SU-DHL-6 (cell line): ENCODE data around the gene COG4.

ENCODE experiments used
- H2AFZ ChIP-seq: fragments of 200-600 bp; sonication (generic); 2 replicates; pipeline ENCODE4 v1.6.1; 2014; ENCODE audit warnings: low read depth, mild to moderate bottlenecking, moderate library complexity, mixed read lengths, antibody characterized with exemption, low read length; ENCODE audit not compliant: severe bottlenecking
- H3F3A ChIP-seq: fragments of 200-600 bp; shearing (Covaris generic); 2 replicates; pipeline ENCODE4 v1.6.0; 2016; ENCODE audit warnings: antibody characterized with exemption, mild to moderate bottlenecking; ENCODE audit not compliant: insufficient read depth
- H3K27ac ChIP-seq: fragments of 200-600 bp; sonication (generic); 2 replicates; pipeline ENCODE4 v1.5.1; 2016; ENCODE audit warnings: low read depth, mild to moderate bottlenecking, low read length, moderate library complexity, mixed read lengths
- H3K27me3 ChIP-seq: fragments of 200-600 bp; sonication (generic), shearing (Covaris generic); 2 replicates; pipeline ENCODE4 v1.6.0; 2014; ENCODE audit warnings: mild to moderate bottlenecking, low read length
- H3K36me3 ChIP-seq: fragments of 200-600 bp; sonication (generic); 2 replicates; pipeline ENCODE4 v1.6.1; 2014; ENCODE audit warnings: mild to moderate bottlenecking, low read length, mixed read lengths
- H3K4me2 ChIP-seq: fragments of 300-600, 200-600 bp; shearing (Covaris generic), sonication (generic); 2 replicates; pipeline ENCODE4 v1.6.0; 2014; ENCODE audit warnings: low read length, low read depth, mild to moderate bottlenecking; ENCODE audit not compliant: poor library complexity, severe bottlenecking
- H3K4me3 ChIP-seq: fragments of 200-600 bp; sonication (generic); 2 replicates; pipeline ENCODE4 v1.5.1; 2014; ENCODE audit warnings: antibody characterized with exemption, low read length, mild to moderate bottlenecking, mixed read lengths; ENCODE audit not compliant: insufficient read depth, poor library complexity, severe bottlenecking
- H3K79me2 ChIP-seq: fragments of 200-600 bp; sonication (generic); 2 replicates; pipeline ENCODE4 v1.6.1; 2014; ENCODE audit warnings: mild to moderate bottlenecking, low read length, moderate library complexity; ENCODE audit not compliant: insufficient read depth
- H3K9ac ChIP-seq: fragments of 200-600 bp; sonication (generic); 2 replicates; pipeline ENCODE4 v1.7.0; 2014; ENCODE audit warnings: mild to moderate bottlenecking, low read length
- H3K9me2 ChIP-seq: fragments of 200-600 bp; sonication (generic); replicated peaks from 2 replicates; pipeline ENCODE4 v1.6.1; 2014; ENCODE audit warnings: low read length; ENCODE audit not compliant: insufficient read depth
- H3K9me3 ChIP-seq: fragments of 200-600 bp; sonication (generic); 2 replicates; pipeline ENCODE4 v1.6.1; 2014; ENCODE audit warnings: low read length, mixed read lengths; ENCODE audit not compliant: insufficient read depth
- H4K20me1 ChIP-seq: fragments of 200-600 bp; sonication (generic); 2 replicates; pipeline ENCODE4 v1.6.1; 2014; ENCODE audit warnings: low read depth, mild to moderate bottlenecking, antibody characterized with exemption, low read length, moderate library complexity, mixed read lengths
- EZH2phosphoT487 ChIP-seq: fragments of 200-600 bp; sonication (generic), shearing (Covaris generic); conservative IDR thresholded peaks from 2 replicates; pipeline ENCODE4 v1.6.1; 2018; ENCODE audit warnings: mild to moderate bottlenecking, antibody characterized with exemption, low read length, moderate library complexity, mixed read lengths
- TF ChIP-seq, protein P1 (sequence below): fragments of 200-600 bp; sonication (generic); IDR thresholded peaks from one replicate; pipeline ENCODE4 v1.5.1; 2017; ENCODE audit warnings: antibody characterized with exemption, mild to moderate bottlenecking, low read length, moderate library complexity; ENCODE audit not compliant: insufficient read depth, poor library complexity, severe bottlenecking

COG4 gene

DNA sequence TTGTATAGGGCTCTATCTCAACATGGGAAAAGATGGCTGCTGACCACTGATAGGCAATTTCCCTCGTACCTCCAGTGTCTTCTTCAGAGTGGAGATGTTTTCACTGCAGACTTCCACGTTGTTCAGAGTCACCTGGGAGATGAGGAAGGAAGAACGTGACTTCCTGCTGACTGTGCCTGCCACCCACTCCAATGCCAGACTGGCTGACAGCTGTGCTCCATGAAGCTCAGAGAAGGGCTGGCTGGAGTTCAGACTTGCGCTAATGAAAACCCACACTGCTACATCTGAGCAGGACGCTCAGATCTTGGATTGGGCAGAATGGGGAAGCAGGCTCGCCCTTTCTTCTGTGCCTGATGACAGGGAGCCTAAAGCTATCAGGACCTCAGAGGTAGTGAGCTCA is 33.1 kb downstream of the COG4 start:
- Histone ChIP-seq H3K4me3 (no peak overlapping the region), H3K36me3 (no peaks in the 10 kb centered on the region), H3K9me3 (no peaks in the 10 kb centered on the region), H3K27ac (no peak overlapping the region), H3K79me2 (no peaks in the 10 kb centered on the region), H3K9ac (no peak overlapping the region), H4K20me1 (no peaks in the 10 kb centered on the region), H3K9me2 (no peaks in the 10 kb centered on the region), H3F3A (no peaks in the 10 kb centered on the region), H2AFZ (no peak overlapping the region), H3K27me3 (no peaks in the 10 kb centered on the region), H3K4me2 (no peak overlapping the region)
- TF ChIP-seq, protein P1, sequence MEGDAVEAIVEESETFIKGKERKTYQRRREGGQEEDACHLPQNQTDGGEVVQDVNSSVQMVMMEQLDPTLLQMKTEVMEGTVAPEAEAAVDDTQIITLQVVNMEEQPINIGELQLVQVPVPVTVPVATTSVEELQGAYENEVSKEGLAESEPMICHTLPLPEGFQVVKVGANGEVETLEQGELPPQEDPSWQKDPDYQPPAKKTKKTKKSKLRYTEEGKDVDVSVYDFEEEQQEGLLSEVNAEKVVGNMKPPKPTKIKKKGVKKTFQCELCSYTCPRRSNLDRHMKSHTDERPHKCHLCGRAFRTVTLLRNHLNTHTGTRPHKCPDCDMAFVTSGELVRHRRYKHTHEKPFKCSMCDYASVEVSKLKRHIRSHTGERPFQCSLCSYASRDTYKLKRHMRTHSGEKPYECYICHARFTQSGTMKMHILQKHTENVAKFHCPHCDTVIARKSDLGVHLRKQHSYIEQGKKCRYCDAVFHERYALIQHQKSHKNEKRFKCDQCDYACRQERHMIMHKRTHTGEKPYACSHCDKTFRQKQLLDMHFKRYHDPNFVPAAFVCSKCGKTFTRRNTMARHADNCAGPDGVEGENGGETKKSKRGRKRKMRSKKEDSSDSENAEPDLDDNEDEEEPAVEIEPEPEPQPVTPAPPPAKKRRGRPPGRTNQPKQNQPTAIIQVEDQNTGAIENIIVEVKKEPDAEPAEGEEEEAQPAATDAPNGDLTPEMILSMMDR, result no peak
- TF ChIP-seq EZH2phosphoT487, result no peak

DNA sequence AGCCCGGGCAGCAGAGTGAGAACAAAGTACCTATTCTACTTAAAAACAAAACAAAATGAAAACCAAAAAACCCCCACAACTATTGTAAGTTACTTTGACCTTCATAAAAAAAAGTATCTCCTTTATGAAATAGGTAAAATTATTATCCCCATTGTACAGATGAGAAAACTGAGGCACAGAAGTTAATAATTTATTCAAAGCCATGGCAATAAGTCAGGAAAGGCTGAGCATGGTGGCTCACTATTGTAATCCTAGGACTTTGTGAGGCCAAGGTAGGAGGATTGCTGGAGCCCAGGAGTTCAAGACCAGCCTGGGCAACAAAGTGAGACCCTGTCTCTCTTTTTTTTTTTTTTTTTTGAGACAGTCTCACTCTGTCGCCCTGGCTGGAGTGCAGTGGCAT is 38.5 kb downstream of the COG4 start:
- H3K36me3 ChIP-seq, result no peaks in the 10 kb centered on the region
- H3K9ac ChIP-seq, result no peak overlapping the region
- no peak overlapping the region for H2AFZ ChIP-seq

DNA sequence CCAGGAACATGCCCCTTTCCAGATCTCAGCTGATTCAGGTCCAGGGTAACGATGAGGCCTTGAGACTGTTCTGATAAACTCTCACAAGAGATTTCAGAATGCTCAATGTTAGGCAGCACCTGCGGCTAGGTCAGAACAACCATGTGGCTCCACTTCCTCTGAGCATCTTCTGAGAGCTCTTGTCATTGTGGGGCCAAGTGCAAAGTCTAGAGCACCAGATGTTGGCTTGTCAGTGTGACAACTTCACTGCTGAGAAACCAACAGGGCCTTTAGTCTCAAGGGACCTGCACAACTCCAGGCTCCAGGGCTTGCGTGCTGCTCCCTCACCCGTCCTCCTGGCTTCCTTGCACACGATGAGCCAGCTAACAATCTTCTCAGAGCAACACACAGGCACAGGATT is 39.9 kb downstream of the COG4 start:
- Histone ChIP-seq H3K9me3 (no peaks in the 10 kb centered on the region), H4K20me1 (no peaks in the 10 kb centered on the region), H3K79me2 (no peaks in the 10 kb centered on the region), H3K9ac (peak overlapping the region; percentile 35; the same call in 1 of the 2 replicates), H3K36me3 (no peaks in the 10 kb centered on the region), H3F3A (0 out of 2 replicates have a peak, but pooled peaks cover 8% of the 10 kb centered on the region), H3K27ac (peak overlapping the region; percentile 69), H3K9me2 (no peaks in the 10 kb centered on the region), H3K27me3 (no peaks in the 10 kb centered on the region), H3K4me2 (peak overlapping the region; percentile 34), H2AFZ (no peak overlapping the region), H3K4me3 (no peak overlapping the region)
- TF ChIP-seq, protein P1, result no peak
- TF ChIP-seq EZH2phosphoT487, result no peak

More for the DNA sequence above, 38.5 kb downstream of the COG4 start:
- H3K79me2 ChIP-seq, result no peaks in the 10 kb centered on the region
- H4K20me1 ChIP-seq, result no peaks in the 10 kb centered on the region
- H3K9me3 ChIP-seq, result no peaks in the 10 kb centered on the region
- TF ChIP-seq, protein P1, result no peak
- TF ChIP-seq EZH2phosphoT487, result no peak
- H3K27ac ChIP-seq, result no peak overlapping the region
- H3K4me2 ChIP-seq, result no peak overlapping the region
- no peaks in the 10 kb centered on the region for H3K27me3 ChIP-seq
- H3K9me2 ChIP-seq, result no peaks in the 10 kb centered on the region
- H3K4me3 ChIP-seq, result no peak overlapping the region
- 0 out of 2 replicates have a peak, but pooled peaks cover 8% of the 10 kb centered on the region for H3F3A ChIP-seq

DNA sequence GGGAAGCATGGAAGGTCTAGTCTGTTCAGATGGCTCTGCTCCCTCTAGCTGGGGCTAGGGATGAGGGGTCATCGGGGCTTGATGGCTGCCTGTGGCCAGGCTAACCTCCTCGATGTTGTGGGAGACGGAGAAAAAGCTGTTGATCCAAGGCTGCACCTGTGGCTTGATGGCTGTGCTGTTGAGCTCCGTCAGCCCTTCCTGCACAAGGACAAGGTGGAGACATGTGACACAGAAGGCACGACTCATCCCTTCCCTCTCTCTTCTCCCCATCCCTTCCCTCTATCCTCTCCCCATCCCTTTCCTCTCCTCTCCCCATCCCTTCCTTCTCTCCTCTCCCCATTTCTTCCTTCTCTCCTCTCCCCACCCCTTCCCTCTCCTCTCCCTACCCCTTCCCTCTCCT is 40.7 kb downstream of the COG4 start:
- H3K4me3 ChIP-seq, result no peak overlapping the region
- no peak overlapping the region for H3K27ac ChIP-seq
- TF ChIP-seq, protein P1, result no peak
- no peak for TF ChIP-seq EZH2phosphoT487
- no peaks in the 10 kb centered on the region for H3K79me2 ChIP-seq
- 0 out of 2 replicates have a peak, but pooled peaks cover 8% of the 10 kb centered on the region for H3F3A ChIP-seq
- H3K4me2 ChIP-seq, result no peak overlapping the region
- H2AFZ ChIP-seq, result no peak overlapping the region
- no peaks in the 10 kb centered on the region for H3K27me3 ChIP-seq
- H4K20me1 ChIP-seq, result no peaks in the 10 kb centered on the region
- no peaks in the 10 kb centered on the region for H3K36me3 ChIP-seq
- H3K9me2 ChIP-seq, result no peaks in the 10 kb centered on the region
- no peak overlapping the region for H3K9ac ChIP-seq
- no peaks in the 10 kb centered on the region for H3K9me3 ChIP-seq
